Measurements from ENCODE around the gene CRTAP. TPM values are rescaled to one million over a fixed set of nuclear protein-coding genes. Genes with fewer than 3 reads are reported as not detected.
"Not testable (repeated sequence)": the region's sequence is repeated elsewhere in the genome, so short reads cannot be mapped to it uniquely, and the experiment has no call there.

CRTAP gene
- polyA plus RNA-seq (2012; ENCODE audit: insufficient read depth, insufficient read length) = 43.0 TPM

DNA sequence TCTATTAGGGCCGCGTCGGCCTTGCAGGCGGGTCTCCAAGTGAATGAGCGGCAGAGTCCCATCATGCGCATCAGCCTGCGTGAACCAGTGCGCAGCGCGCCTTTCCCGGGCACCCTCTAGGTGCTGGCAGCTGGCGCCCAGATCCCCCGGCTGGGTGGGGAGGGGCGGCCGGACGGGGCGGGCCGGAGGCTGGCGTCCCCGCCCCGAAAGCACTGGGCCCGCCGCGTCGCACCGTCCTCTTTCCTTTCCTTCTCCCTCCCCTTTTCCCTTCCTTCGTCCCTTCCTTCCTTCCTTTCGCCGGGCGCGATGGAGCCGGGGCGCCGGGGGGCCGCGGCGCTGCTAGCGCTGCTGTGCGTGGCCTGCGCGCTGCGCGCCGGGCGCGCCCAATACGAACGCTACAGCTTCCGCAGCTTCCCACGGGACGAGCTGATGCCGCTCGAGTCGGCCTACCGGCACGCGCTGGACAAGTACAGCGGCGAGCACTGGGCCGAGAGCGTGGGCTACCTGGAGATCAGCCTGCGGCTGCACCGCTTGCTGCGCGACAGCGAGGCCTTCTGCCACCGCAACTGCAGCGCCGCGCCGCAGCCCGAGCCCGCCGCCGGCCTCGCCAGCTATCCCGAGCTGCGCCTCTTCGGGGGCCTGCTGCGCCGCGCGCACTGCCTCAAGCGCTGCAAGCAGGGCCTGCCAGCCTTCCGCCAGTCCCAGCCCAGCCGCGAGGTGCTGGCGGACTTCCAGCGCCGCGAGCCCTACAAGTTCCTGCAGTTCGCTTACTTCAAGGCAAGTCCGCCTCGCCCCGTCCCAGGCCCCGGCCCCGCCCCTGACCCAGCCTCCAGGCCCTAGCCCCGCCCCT lies at the start of gene CRTAP:
Gene CRTAP, plus strand, starts transcription at position 243 of the 850 bp plus-strand sequence. Its CDS starts 64 bp downstream, at position 307.
- H3K4me3 ChIP-seq (ENCODE audit: low read length) = peak within 1 kb of the TSS; percentile 77
- DNase-seq (ENCODE audit: low read depth, low spot score) = peak; percentile 83

DNA sequence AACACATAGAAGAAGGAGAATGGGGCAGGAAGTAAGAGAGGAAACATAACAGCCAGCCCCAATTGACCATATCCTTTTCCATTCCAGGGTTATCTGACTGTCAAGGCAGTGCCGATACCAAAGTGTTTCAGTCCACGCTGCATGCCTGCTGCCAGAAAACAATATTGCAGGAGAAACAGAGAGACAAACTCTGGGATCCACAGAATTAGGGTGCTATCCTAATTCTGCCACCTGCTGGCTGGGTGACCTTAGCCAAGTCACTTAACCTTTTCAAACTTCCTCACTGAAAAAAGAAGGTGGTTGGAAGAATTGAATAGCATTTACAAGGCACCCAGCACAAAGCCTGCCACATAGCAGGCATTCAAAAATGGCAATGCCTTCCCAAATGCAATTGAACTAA lies 48.9 kb upstream of the CRTAP start:
- H3K4me3 ChIP-seq (ENCODE audit: low read length) = no peak overlapping the region
- DNase-seq (ENCODE audit: low read depth, low spot score) = no peak

DNA sequence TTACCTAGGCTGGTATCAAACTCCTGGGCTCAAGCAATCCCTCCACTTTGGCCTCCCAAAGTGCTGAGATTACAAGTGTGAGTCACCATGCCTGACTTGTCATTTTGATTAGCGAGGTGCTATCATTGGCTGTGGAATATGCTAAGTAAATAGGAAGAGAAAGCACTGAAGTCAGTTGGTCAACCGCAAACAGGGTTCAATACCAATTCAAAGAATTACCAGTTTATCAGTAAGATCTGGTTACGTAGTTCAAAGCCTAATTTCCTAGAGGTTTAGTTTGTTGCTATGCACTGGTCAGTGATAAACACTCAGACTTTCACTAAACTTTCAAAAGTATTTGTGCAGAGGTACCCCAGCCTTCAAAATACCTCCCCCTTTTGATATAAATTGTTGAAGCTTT lies 46.3 kb upstream of the CRTAP start:
- no peak overlapping the region for H3K4me3 ChIP-seq (ENCODE audit: low read length)
- DNase-seq (ENCODE audit: low read depth, low spot score) = no peak

DNA sequence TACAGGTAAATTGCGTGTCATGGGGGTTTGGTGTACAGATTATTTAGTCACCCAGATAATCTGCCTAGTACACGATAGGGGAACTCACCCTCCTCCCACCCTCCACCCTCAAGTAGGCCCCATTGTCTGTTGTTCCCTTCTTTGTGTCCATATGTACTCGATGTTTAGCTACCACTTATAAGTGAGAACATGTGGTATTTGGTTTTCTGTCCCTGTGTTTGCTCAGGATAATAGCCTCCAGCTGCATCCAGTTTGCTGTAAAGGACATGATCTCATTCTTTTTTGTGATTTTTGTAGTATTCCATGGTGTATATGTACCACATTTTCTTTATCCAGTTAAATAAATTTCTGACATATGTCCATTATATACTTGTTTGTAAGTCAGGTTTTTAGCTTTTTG lies 44.0 kb upstream of the CRTAP start:
- DNase-seq (ENCODE audit: low read depth, low spot score); H3K4me3 ChIP-seq (ENCODE audit: low read length): not testable (repeated sequence)

DNA sequence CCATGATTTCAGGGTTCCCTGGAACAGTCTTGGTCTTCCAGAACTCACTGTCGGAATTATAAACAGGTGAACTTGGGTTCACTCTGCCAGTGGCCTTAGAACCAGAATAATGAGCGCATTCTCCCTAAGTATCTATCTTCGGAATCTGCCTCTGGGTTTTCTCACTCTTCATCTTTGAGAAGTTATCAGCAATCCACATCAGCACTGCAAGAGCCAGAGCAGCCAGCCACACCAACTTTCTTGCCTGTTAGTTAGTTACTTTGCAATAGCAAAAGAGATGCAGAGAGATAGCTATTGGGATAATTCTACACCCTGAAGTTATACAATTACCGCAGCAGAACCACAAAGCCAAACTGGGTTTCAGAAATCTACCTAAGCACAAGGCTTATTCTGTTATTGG lies 42.6 kb upstream of the CRTAP start:
- DNase-seq (ENCODE audit: low read depth, low spot score) = no peak
- H3K4me3 ChIP-seq (ENCODE audit: low read length) = no peak overlapping the region

DNA sequence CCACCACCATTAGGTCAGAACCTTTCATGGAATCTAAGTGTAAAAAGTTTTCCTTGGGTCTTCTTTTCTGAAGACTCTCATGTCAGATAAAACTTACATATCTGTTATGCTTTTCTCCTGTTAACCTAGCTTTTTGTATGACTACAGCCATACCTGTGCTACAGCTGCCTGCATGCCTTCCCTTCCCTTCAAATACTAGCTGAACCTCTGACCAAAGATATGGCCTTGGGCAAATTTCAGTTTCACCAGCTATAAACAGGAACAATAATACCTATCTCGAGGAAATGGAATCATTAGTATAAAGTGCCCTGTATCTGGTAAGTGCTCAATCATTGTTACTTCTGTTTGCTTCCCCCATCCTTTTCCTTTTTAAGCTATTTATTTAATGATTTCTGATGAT lies 41.9 kb upstream of the CRTAP start:
- no peak overlapping the region for H3K4me3 ChIP-seq (ENCODE audit: low read length)
- no peak for DNase-seq (ENCODE audit: low read depth, low spot score)

DNA sequence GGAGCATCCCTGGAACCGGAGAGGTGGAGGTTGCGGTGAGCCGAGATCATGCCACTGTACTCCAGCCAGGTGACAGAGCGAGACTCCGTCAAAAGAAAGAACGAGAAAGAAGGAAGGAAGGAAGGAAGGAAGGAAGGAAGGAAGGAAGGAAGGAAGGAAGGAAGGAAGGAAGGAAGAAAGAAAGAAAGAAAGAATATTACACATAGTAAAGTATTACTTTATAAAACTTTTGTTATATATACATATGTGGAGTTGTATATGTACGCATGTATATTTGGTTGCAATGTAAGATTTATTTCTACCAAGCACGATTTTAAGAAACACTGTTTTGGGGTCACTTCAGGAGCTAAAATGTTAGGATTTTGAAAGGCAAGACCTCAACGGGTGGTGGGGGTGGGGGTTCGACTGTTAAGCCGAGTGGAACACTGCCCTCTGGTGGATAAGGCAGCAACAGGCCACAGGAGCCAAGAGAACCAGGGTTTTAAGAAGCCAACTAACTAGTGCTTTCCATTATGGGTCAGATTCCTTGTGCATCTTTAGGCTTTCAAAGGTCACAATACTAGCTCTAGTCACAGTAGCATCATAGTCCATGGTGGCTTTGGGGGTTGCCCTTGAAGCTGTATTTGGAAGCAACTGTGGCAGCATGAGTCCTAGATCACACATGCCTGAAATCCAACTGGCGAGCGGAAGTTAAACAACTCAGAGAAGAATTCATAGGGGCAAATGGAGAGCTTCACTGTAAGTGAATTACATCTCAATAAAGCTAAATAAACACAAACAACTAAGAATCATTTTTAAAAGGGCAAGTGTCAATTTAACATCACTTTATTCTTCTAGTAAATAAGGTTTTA lies 39.4 kb upstream of the CRTAP start:
- peak; percentile 79 for DNase-seq (ENCODE audit: low read depth, low spot score)

DNA sequence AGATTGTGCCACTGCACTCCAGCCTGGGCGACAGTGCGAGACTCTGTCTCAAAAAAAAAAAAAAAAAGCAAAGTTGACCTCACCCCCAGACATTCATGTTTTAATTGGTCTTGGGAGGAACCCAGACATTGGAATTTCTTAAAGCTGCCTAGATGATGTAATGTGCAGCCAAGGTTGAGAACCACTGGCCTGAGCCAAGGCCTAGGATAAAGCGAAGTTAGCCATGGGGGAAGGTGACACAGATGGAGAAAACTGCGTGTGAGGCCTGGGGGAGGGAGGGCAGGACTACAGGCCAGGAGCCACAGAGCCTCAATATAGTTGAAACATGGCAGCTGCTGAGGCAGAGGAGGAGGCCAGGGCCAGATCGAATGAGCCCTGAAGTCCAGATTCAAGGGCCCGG lies 37.8 kb upstream of the CRTAP start:
- no peak overlapping the region for H3K4me3 ChIP-seq (ENCODE audit: low read length)
- DNase-seq (ENCODE audit: low read depth, low spot score) = no peak

More for the DNA sequence above, 39.4 kb upstream of the CRTAP start:
- H3K4me3 ChIP-seq (ENCODE audit: low read length) = no peak overlapping the region

DNA sequence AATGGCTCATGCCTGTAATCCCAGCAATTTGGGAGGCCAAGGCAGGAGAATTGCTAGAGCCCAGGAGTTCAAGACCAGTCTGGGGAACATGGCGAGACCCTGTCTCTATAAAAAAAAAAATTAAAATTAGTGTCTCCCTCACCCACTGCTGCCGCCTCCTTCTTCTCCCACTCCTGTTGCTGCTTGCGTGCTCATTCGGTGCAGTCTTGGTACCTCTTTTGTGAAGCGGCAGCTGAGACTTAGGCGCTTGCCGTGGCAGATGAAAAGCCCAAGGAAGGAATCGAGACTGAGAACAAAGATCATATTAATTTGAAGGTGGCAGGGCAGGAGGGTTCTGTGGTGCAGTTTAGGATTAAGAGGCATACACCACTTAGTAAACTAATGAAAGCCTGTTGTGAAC lies 36.9 kb upstream of the CRTAP start:
- H3K4me3 ChIP-seq (ENCODE audit: low read length) = no peak overlapping the region
- DNase-seq (ENCODE audit: low read depth, low spot score) = no peak

DNA sequence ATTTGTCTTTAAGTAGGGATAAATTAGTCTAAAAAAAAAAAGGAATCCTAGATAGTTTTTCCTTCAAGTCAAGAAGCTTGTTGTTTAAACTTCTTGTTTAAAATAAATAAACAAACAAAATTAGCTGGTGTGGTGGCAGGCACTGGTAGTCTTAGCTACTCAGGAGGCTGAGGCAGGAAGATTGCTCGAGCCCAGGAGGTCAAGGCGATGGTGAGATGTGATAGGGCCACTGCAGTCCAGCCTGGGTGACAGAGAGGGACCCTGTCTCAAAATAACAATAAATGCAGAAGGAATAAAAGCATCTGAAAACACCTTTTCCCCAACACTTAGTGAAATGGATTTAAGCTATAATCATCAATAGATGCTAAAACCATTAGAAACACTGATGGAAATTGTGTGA lies 35.8 kb upstream of the CRTAP start:
- no peak overlapping the region for H3K4me3 ChIP-seq (ENCODE audit: low read length)
- no peak for DNase-seq (ENCODE audit: low read depth, low spot score)

DNA sequence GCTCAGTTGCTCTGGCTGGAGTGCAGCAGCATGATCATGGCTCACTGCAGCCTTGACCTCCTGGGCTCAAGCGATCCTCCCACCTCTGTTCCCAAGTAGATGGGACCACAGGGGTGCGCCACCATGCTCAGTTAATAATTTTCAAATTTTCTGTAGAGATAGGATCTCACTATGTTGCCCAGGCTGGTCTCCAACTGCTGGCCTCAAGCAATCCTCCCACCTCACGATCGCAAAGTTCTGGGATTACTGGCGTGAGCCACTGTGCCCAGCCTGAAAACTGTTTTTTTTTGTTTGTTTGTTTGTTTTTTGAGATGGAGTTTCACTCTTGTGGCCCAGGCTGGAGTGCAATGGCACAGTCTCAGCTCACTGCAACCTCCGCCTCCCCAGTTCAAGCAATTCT lies 34.0 kb upstream of the CRTAP start:
- H3K4me3 ChIP-seq (ENCODE audit: low read length); DNase-seq (ENCODE audit: low read depth, low spot score): not testable (repeated sequence)

DNA sequence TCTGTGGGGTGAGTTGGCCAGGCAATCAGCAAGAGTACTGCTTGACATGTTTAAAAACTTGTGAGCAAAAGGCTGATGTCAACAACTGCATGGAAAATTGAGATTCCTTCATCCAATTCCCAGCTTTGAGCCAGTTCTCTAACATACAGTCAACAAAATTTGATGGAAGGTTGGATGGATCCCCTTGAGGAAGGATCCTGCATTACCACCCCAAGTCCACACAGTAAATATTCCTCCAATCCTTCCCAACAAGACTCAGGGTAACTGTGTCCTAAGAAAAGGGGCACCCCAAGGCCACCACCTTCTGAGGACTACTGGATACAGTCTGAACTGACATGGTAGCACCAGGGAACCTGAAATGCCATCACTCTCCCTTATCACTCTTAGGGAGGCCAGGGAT lies 32.0 kb upstream of the CRTAP start:
- no peak overlapping the region for H3K4me3 ChIP-seq (ENCODE audit: low read length)
- no peak for DNase-seq (ENCODE audit: low read depth, low spot score)

DNA sequence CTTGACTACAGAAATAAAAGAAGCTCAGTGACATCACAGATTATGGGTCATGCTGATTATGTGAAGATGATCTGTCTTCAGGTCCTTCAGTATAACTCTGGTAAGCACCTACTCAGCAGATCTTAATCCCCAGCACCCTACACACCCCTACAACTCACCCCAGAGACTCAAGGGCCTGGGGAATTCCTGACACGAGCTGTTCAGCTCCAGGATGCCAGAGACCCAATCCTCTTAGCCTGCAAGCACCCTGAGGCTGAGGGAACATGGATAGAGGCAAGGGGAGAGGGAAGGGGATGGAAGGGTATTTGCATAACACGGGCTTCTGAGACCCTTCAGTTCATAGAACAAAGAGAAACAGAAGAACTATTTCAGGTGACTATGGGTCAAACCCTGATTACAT lies 29.9 kb upstream of the CRTAP start:
- H3K4me3 ChIP-seq (ENCODE audit: low read length) = no peak overlapping the region
- no peak for DNase-seq (ENCODE audit: low read depth, low spot score)

DNA sequence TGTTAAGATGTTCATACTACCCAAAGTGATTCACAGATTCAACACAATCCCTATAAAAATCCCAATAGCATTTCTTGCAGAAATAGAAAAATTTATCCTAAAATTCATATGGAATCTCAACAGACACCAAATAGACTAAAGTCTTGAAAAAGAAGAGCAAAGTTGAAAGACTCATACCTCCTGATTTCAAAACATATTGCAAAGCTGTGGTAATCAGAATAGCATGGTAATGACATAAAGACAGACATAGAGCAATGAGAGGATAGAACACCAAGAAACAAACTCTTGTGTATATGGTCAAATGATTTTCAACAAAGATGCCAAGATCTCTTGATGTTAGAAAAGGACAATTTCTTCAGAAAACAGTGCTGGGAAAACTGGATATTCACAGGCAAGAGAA lies 25.1 kb upstream of the CRTAP start:
- DNase-seq (ENCODE audit: low read depth, low spot score) = no peak
- no peak overlapping the region for H3K4me3 ChIP-seq (ENCODE audit: low read length)

DNA sequence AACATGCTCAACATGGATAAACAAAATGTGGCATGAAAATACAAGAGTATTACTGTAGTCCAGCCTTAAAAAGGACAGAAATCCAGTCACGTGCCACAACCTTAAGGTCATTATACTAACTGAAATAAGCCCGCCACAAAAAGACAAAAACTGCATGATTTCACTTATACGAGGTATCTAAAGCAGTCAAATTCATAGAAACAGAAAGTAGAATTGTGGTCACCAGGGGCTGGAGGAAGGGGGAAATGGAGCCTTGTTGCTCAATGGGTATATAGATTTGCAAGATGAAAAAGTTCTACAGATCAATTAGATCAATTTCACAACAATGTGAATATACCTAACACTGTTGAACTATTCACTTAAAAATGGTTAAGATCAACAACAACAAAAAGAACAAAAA lies 24.3 kb upstream of the CRTAP start:
- no peak overlapping the region for H3K4me3 ChIP-seq (ENCODE audit: low read length)
- DNase-seq (ENCODE audit: low read depth, low spot score) = no peak

DNA sequence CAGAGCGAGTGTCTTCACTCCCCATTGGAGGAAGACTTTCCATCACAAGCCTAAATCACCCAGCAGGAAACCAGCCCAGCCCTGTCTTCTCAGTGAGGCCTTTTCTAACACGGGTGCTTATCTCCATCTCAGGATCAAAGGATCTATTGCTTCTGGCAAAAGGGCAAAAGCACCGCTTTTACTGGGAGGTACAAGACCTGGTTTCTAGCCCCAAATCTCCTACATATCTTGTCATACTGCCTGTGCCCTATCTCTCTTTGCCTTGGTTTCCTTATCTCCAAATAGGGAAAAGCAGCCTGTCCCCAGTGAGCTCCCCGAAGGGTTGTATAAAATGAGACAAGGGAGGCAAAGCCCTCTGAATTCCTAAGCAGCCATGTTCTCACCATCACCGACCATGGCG lies 22.1 kb upstream of the CRTAP start:
- no peak for DNase-seq (ENCODE audit: low read depth, low spot score)

DNA sequence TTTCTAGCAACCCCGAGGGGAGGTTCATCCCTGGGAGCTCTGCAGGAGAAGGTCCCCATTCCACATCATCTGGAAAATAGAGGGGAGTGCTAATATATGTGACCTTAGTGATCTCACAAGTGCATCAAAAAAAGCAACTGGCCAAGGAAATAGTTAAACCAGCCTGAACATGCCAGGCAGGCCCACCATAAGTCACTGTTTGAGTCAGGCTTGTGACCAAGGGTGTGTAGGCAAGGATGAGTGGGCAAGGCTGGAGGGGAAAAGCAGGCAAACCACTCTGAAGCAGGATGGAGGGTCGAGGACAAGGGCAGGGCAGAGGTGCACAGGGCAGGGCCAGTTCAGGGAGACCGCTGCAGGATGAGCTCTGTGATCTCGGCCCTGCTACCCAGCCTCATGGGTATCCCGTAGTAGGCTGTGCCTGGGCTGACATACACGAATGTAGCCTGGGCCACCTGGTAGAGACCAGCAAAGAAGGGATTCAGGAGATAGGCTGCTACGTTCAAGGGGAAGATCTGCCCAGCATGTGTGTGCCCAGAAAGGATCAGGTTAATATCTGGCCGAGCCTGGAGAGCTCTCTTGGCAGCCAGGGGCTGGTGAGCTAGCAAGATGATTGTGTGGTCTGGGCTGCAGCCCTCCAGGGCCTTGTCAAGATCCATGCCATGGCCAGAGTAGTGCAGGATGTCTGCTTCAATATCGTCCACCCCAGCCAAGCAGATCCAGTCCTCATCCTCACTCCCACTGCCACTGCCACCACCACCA lies 21.1 kb upstream of the CRTAP start:
- no peak for DNase-seq (ENCODE audit: low read depth, low spot score)

More for the DNA sequence above, 22.1 kb upstream of the CRTAP start:
- H3K4me3 ChIP-seq (ENCODE audit: low read length) = no peak overlapping the region

DNA sequence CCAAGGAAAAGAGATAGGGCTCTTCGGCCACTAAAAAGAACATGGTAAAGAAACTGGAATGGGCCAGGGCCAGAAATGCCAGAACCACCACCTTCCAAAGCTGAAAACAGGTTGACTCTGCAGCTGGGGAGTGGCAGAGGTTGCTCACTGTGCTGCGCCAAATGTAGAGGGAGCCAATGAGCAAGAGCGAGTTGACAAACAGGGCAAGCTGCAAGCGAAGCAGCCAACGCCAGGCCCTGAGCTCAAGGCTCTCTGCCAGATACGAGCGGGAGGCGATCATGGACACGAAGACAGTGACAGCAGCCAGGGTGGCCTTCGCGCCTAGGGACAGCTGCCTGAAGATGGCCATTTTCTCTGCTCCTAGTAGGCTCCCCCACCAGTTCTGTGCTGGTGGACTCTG lies 20.0 kb upstream of the CRTAP start:
- DNase-seq (ENCODE audit: low read depth, low spot score) = no peak
- H3K4me3 ChIP-seq (ENCODE audit: low read length) = no peak overlapping the region

More for the DNA sequence above, 21.1 kb upstream of the CRTAP start:
- no peak overlapping the region for H3K4me3 ChIP-seq (ENCODE audit: low read length)

DNA sequence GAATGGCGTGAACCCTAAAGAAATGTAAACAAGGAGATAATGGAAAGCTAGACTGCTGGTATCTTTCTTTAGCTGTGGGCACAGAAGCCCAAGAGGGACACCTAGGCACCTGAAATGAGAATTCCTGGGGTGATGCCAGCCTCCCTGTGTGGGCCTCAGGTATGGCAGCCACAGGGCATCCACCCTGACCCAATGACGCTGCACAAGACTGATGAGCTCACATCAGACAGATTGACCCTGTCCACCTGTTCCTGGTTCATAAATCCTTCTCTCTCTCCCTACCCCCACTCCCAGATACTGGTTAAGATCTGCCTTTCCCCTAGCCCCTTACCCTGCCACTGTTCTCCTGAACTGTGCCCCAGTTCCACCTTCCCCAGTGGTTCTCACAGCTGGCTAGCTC lies 18.4 kb upstream of the CRTAP start:
- DNase-seq (ENCODE audit: low read depth, low spot score) = no peak
- peak overlapping the region; percentile 62 for H3K4me3 ChIP-seq (ENCODE audit: low read length)

Data from Jurkat, Clone E6-1 (cell line).